WTC11 (cell line): Measurements from ENCODE around the gene FERMT2.

Experiments
- ATF1 ChIP-seq: sonication (generic); formaldehyde crosslinking; IDR thresholded peaks from 2 replicates; pipeline ENCODE4 v1.8.1; 2023; ENCODE audit warnings: mild to moderate bottlenecking, moderate library complexity, missing genetic modification reagents
- CTCF ChIP-seq: fragments of 200-600 bp; IDR thresholded peaks from 2 replicates; pipeline ENCODE4 v1.8.0; 2022; ENCODE audit warnings: antibody characterized with exemption
- ELF4 ChIP-seq: sonication (generic); formaldehyde crosslinking; IDR thresholded peaks from 2 replicates; pipeline ENCODE4 v1.8.1; 2022; ENCODE audit warnings: low read depth, mild to moderate bottlenecking, moderate library complexity, missing genetic modification reagents
- FOXP1 ChIP-seq: sonication (generic); formaldehyde crosslinking; IDR thresholded peaks from 2 replicates; pipeline ENCODE4 v1.8.0; 2022; ENCODE audit warnings: missing genetic modification reagents, mild to moderate bottlenecking, moderate library complexity, borderline replicate concordance

- no peak for TF ChIP-seq ATF1 (CRISPR knock-in tag)
- no peak for TF ChIP-seq CTCF
- no peak for TF ChIP-seq FOXP1 (CRISPR knock-in tag)
- TF ChIP-seq ELF4 (CRISPR knock-in tag): no peak
Observed at GRCh38 chr14:52873694-52874093, 77.2 kb downstream of the FERMT2 start.
